ENCODE measurements around the gene UNK. TPM values are rescaled to one million over a fixed set of nuclear protein-coding genes. Genes with fewer than 3 reads are reported as not detected.

UNK gene
- polyA plus RNA-seq, 2 of the 4 experiments (the other 2 are of a cell fraction) = 27.0 to 34.5 TPM

DNA sequence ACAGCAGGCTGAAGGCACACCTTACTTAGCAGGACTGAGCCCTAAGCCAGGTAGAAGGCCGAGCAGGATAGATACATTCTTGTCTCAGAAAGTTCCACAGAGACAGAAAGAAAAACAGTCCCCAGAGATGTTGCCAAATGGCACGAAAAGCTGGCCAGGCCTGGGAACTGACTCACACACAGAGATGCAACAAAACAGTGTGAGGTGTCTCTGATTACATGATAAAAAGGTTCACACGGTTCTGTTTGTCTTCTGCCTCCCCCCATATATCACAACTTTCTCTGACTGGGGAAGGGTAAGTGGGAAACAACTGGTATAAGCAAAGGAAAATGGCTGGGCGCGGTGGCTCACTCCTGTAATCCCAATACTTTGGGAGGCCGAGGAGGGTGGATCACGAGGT lies 68.8 kb downstream of the UNK start:
- DNase-seq (ENCODE audit: low read depth in 1 of 2, low spot score in 1 of 2) (no peak), FAIRE-seq (no peak), ATAC-seq (no peak)
- CTCF ChIA-PET = interaction anchor here (0.6 to 37.0 kb wide), 11 partner anchors 8 to 116 kb away, joined by 3 to 691 read pairs (median 4); partner anchors contain the start of genes TRIM47, TRIM65 and UNC13D
- Histone ChIP-seq H3K4me1 (peaks cover 22% of the 10 kb centered on the region), H3K4me3 (no peak overlapping the region), H3K27ac (peak overlapping the region in 1 of 2 experiments; percentile 88; a peak in 2 of 6 replicates), H3K4me2 (peak overlapping the region; percentile 91), H3K9me3 (no peaks in the 10 kb centered on the region)
- TF ChIP-seq EHMT2 (IDR thresholded peaks at IDR 0.05; ENCODE audit: low read depth) (no peak), FOSL2 (IDR thresholded peaks at IDR 0.05) (no peak), FOSL2 (CRISPR knock-in tag; IDR thresholded peaks at IDR 0.05) (no peak), JUN (IDR thresholded peaks at IDR 0.05) (no peak)
- POLR2A ChIA-PET = interaction anchor here (0.6 to 2.6 kb wide), 3 partner anchors 39 to 186 kb away, joined by 4 to 68 read pairs (median 4); partner anchors contain the start of genes RECQL5 and SAP30BP
- 70% methylated on average over 7 of the region's 7 CpGs for WGBS (ENCODE audit: missing lambda C conversion rate)

DNA sequence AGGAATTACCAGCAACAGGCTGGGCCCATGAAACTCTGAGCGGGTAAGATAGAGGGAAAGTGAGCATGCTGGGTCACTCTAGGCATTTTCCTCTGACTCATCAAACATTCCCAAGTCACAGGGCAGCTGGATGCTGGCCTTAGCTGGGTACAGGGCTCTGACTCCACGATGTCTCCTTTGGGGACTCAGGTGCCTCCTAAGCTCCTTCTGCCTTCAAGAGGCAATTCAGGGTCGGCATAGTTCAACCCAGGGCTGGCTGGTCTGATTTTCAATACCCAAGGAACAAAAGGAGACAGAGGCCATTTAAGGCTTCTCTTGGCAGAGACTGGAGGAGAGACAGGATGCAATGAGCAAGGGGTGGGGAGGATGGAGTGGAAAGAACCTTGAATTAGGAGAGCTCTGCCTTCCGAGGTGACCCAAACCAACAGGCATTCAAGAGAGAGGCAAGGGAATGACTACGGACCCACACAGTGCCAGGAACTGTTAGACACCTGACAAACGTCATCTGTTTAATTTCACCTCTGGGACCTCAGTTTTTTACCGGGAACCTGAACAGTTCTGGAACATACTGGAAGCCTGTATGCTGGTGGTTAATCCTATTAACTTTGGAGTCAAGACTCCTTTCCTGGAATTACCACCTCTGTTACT lies 69.6 kb downstream of the UNK start:
- DNase-seq (ENCODE audit: low read depth in 1 of 2, low spot score in 1 of 2) (peak; percentile 54 to 80), FAIRE-seq (no peak), ATAC-seq (peak; percentile 7 to 15; a peak in 1 of 6 replicates)
- TF ChIP-seq MAFK (IDR thresholded peaks at IDR 0.05; ENCODE audit: partially characterized antibody) (peak; percentile 51), JUNB (IDR thresholded peaks at IDR 0.05) (no peak), SREBF2 (IDR thresholded peaks at IDR 0.05) (no peak), ZSCAN20 (CRISPR knock-in tag; IDR thresholded peaks at IDR 0.05) (no peak), FOSL2 (IDR thresholded peaks at IDR 0.05) (no peak), FOSL2 (CRISPR knock-in tag; IDR thresholded peaks at IDR 0.05) (peak; percentile 62), KDM5A (IDR thresholded peaks at IDR 0.05) (no peak)
- peaks cover 19% of the 10 kb centered on the region for H3K4me1 ChIP-seq
- no peaks in the 10 kb centered on the region for H3K9me3 ChIP-seq
- WGBS (ENCODE audit: missing lambda C conversion rate) = 15% methylated on average over 7 of the region's 7 CpGs
- CTCF ChIA-PET = interaction anchor here (0.6 to 37.0 kb wide), 10 partner anchors 8 to 148 kb away, joined by 3 to 691 read pairs (median 6); partner anchors contain the start of genes TRIM47, TRIM65 and UNC13D
- peak overlapping the region; percentile 58 for H3K4me3 ChIP-seq
- H3K4me2 ChIP-seq = peak overlapping the region; percentile 91
- H3K27ac ChIP-seq = peak overlapping the region; percentile 83 to 88
- POLR2A ChIA-PET = interaction anchor here (0.6 to 2.8 kb wide), 7 partner anchors 9 to 411 kb away, joined by 3 to 68 read pairs (median 8); partner anchors contain the start of genes RECQL5, SAP30BP, TRIM47 and UBALD2

DNA sequence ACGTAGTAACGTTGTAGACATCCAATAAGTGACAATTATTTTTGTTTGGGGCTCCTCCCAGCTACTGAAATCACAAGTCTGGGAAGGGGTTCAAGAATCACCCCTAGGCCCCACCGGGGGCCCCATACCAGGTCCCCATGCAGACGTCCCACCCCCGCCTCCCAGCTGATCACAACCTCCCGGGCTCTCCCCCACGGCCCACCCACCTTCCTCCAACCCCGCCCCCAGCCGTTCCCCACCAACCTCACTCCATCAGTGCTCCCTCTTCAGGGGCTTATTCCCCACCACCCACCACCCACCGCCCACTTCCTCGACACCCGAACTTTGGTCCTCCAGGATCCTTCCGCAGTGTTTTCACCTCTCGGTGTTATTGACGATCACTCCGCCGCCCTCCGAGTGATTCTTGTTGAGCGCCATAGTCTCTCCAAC lies 70.3 kb downstream of the UNK start:
- DNase-seq (ENCODE audit: low read depth in 1 of 2, low spot score in 1 of 2) = peak in 1 of 2 experiments; percentile 58
- ChIA-PET POLR2A (interaction anchor here (0.6 to 2.8 kb wide), 25 partner anchors 8 to 1110 kb away, joined by 3 to 68 read pairs (median 5); partner anchors contain the start of genes EXOC7, GALK1, TRIM47 and TRIM65), CTCF (interaction anchor here (0.9 to 37.0 kb wide), 15 partner anchors 9 to 147 kb away, joined by 3 to 691 read pairs (median 7); partner anchors contain the start of genes GALK1, TRIM47, TRIM65 and UNC13D)
- peak; percentile 27 to 37; a peak in 5 of 6 replicates for ATAC-seq
- 3% methylated on average over 12 of the region's 19 CpGs for WGBS (ENCODE audit: missing lambda C conversion rate)
- Histone ChIP-seq H3K4me2 (peak overlapping the region; percentile 91), H3K27ac (peak overlapping the region; percentile 83 to 88), H3K9me3 (no peaks in the 10 kb centered on the region), H3K4me1 (peaks cover 19% of the 10 kb centered on the region), H3K4me3 (peak overlapping the region; percentile 58)
- peak; percentile 39; the same call in 1 of the 2 replicates for TF ChIP-seq POLR2A (IDR thresholded peaks at IDR 0.05; ENCODE audit: low read length)
- no peak for TF ChIP-seq TP53 (CRISPR knock-in tag; IDR thresholded peaks at IDR 0.05)
- TF ChIP-seq PHF8 (IDR thresholded peaks at IDR 0.05; ENCODE audit: borderline replicate concordance, low read depth) = peak; percentile 28; the same call in 1 of the 2 replicates
- TF ChIP-seq CHD2 (IDR thresholded peaks at IDR 0.05; ENCODE audit: low read length, partially characterized antibody) = peak; percentile 17
- FAIRE-seq = no peak

DNA sequence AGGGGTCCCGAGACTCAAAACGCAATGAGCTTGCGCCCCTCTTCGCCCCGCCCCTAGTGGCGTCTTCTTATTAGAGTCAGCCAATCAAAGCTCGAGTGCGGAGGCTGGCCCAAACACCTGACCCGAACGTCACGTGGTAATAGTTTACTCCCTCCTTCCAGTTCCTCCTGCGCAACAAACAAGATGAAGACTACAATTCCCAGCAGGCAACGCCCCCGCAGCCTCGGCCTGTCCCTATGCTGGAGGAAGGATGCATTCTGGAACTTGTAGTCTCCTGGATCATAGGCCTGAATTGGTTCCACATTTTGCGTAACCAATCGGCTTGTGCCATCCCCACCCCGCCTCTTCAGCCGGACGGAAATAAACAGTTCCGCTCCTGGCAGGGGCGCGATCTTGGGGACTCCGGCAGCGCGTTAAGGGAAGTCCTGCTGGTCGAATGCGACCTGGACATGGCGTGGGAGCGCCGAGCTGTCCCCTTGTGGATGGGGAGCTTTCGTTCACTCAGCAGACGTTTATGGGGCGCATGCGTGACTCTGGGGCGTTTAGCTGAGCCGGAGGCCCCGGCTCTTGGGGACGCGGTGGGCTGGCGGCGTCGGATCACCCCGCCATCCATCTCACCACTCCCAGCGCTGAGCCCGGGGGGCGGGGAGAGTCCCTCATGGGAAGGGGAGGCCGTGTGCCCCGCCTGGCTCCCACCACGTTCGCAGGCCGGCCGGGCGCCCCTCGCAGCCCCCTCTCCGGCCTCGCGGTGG lies 70.9 kb downstream of the UNK start, which contains the start of gene WBP2:
WBP2 (minus strand) TSS at position 26 of the 752 bp plus-strand sequence. CDS start 38 bp downstream, outside the sequence.
- Histone ChIP-seq H3K27ac (peak within 1 kb of the TSS; percentile 83 to 91), H3K4me1 (peaks cover 19% of the 10 kb centered on the region), H3K9me3 (no peaks in the 10 kb centered on the region), H3K4me2 (peak within 1 kb of the TSS; percentile 91), H3K4me3 (peak within 1 kb of the TSS; percentile 58)
- ATAC-seq (peak; percentile 90 to 95), FAIRE-seq (peak; percentile 96), DNase-seq (ENCODE audit: low read depth in 1 of 2, low spot score in 1 of 2) (peak; percentile 100)
- under 1% methylated on average over 51 of the region's 58 CpGs for WGBS (ENCODE audit: missing lambda C conversion rate)
- ChIA-PET CTCF (interaction anchor here (0.6 to 37.0 kb wide), 21 partner anchors 10 to 409 kb away, joined by 3 to 691 read pairs (median 5); partner anchors contain the start of genes GALK1, TRIM47, TRIM65 and UNC13D), POLR2A (interaction anchor here (0.6 to 2.8 kb wide), 27 partner anchors 9 to 1111 kb away, joined by 3 to 68 read pairs (median 4); partner anchors contain the start of genes EXOC7, GALK1, MRPL58 and TRIM47)
- TF ChIP-seq MYC (IDR thresholded peaks at IDR 0.05; ENCODE audit: borderline replicate concordance, low read length) = peak; percentile 24; the same call in 1 of the 2 replicates
- TF ChIP-seq KDM5A (IDR thresholded peaks at IDR 0.05) = peak; percentile 91
- peak; percentile 65 for TF ChIP-seq RFX5 (IDR thresholded peaks at IDR 0.05)
- no peak for TF ChIP-seq EHF (CRISPR knock-in tag; IDR thresholded peaks at IDR 0.05)
- peak in 1 of 2 experiments; percentile 65; a peak in 2 of 4 replicates for TF ChIP-seq CEBPB (IDR thresholded peaks at IDR 0.05)
- TF ChIP-seq JUN (IDR thresholded peaks at IDR 0.05) = peak in 1 of 2 experiments; percentile 74; a peak in 3 of 5 replicates
- TF ChIP-seq TP53 (CRISPR knock-in tag; IDR thresholded peaks at IDR 0.05) = no peak
- TF ChIP-seq, protein P1, sequence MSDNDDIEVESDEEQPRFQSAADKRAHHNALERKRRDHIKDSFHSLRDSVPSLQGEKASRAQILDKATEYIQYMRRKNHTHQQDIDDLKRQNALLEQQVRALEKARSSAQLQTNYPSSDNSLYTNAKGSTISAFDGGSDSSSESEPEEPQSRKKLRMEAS (IDR thresholded peaks at IDR 0.05) = peak; percentile 39; the same call in 1 of the 2 replicates
- peak; percentile 95 for TF ChIP-seq POLR2A (IDR thresholded peaks at IDR 0.05; ENCODE audit: low read length)
- TF ChIP-seq, protein P2, sequence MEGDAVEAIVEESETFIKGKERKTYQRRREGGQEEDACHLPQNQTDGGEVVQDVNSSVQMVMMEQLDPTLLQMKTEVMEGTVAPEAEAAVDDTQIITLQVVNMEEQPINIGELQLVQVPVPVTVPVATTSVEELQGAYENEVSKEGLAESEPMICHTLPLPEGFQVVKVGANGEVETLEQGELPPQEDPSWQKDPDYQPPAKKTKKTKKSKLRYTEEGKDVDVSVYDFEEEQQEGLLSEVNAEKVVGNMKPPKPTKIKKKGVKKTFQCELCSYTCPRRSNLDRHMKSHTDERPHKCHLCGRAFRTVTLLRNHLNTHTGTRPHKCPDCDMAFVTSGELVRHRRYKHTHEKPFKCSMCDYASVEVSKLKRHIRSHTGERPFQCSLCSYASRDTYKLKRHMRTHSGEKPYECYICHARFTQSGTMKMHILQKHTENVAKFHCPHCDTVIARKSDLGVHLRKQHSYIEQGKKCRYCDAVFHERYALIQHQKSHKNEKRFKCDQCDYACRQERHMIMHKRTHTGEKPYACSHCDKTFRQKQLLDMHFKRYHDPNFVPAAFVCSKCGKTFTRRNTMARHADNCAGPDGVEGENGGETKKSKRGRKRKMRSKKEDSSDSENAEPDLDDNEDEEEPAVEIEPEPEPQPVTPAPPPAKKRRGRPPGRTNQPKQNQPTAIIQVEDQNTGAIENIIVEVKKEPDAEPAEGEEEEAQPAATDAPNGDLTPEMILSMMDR (IDR thresholded peaks at IDR 0.05) = peak; percentile 63; the same call in 2 of the 3 replicates
- TF ChIP-seq CBX8 (IDR thresholded peaks at IDR 0.05) = no peak
- TF ChIP-seq, protein P3, sequence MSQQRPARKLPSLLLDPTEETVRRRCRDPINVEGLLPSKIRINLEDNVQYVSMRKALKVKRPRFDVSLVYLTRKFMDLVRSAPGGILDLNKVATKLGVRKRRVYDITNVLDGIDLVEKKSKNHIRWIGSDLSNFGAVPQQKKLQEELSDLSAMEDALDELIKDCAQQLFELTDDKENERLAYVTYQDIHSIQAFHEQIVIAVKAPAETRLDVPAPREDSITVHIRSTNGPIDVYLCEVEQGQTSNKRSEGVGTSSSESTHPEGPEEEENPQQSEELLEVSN (IDR thresholded peaks at IDR 0.05; ENCODE audit: borderline replicate concordance, low read depth) = no peak
- TF ChIP-seq GATA3 (IDR thresholded peaks at IDR 0.05; ENCODE audit: borderline replicate concordance) = 0 out of 2 replicates have a peak, but pooled peaks have one; percentile 10
- TF ChIP-seq SMC3 (IDR thresholded peaks at IDR 0.05) = peak; percentile 53; the same call in 2 of the 3 replicates
